Tibial nerve (tissue), 4 donors: ENCODE measurements around the gene SERPINA1. TPM values are rescaled to one million over a fixed set of nuclear protein-coding genes. Genes with fewer than 3 reads are reported as not detected.

ENCODE experiments used
- DNase-seq, 2 donors: peaks; one replicate each; pipeline ENCODE4 v3.0.0-alpha.2; 2019; ENCODE audit warnings: low spot score in 2 of 2
- H3K27ac ChIP-seq, 4 donors: fragments of 200-600 bp; sonication (generic) in 3 of 4; one replicate each; pipeline ENCODE4 v1.5.1; 2017 to 2019; ENCODE audit warnings: mild to moderate bottlenecking in 1 of 4
- H3K27me3 ChIP-seq, 2 donors: fragments of 200-600 bp; sonication (generic) in 1 of 2; one replicate each; pipeline versions ENCODE4 v1.5.1 to v1.6.0; 2017 to 2019
- H3K36me3 ChIP-seq, 3 donors: fragments of 200-600 bp; sonication (generic); one replicate each; pipeline ENCODE4 v1.5.1; 2018 to 2019
- H3K4me1 ChIP-seq, 4 donors: fragments of 200-600 bp; sonication (generic) in 3 of 4; one replicate each; pipeline ENCODE4 v1.5.1; 2017 to 2019
- H3K4me3 ChIP-seq, 4 donors: fragments of 200-600 bp; sonication (generic) in 3 of 4; one replicate each; pipeline ENCODE4 v1.5.1; 2017 to 2019; ENCODE audit warnings: mild to moderate bottlenecking in 1 of 4, moderate library complexity in 1 of 4
- H3K9me3 ChIP-seq, 4 donors: fragments of 200-600 bp; sonication (generic) in 3 of 4; one replicate each; pipeline ENCODE4 v1.5.1; 2017 to 2019
- CTCF ChIP-seq, 5 experiments: fragments of 200-600 bp in 3 of 5; fragments of 450-650 bp in 2 of 5; sonication (generic) in 3 of 5; IDR thresholded peaks; one replicate each; pipeline ENCODE4 v1.5.1; 2016 to 2019; ENCODE audit warnings: antibody characterized with exemption in 5 of 5, mild to moderate bottlenecking in 3 of 5, moderate library complexity in 2 of 5
- EP300 ChIP-seq, 2 donors: sonication (generic); formaldehyde crosslinking; IDR thresholded peaks; one replicate each; pipeline ENCODE4 v1.6.1; 2017; ENCODE audit warnings: antibody characterized with exemption in 2 of 2, mild to moderate bottlenecking in 1 of 2
- POLR2A ChIP-seq, 2 donors: fragments of 450-650 bp; IDR thresholded peaks; one replicate each; pipeline ENCODE4 v1.6.1; 2017; ENCODE audit warnings: antibody characterized with exemption in 2 of 2, mild to moderate bottlenecking in 2 of 2, moderate library complexity in 2 of 2
- WGBS, 2 donors: methylation state at CpG; one replicate each; pipeline ENCODE4 v1.1.5; 2018; 5-methylcytosine and 5-hydroxymethylcytosine counted together
- total RNA-seq, 4 donors: library from RNA; depleted of rRNA; stranded (reverse); fragments of >200 nt; gene quantifications; one replicate each; pipeline ENCODE4 v1.1.0, GENCODE V29; 2016

The SERPINA1 gene
- total RNA-seq, 4 donors from 2014 or later, result 5.7 to 13.9 (median 9.0) TPM

GRCh38 chr14:94330857-94331256, 57.5 kb downstream of the SERPINA1 start:
- 63 to 65% methylated on average over 2 of the region's 2 CpGs for WGBS, 2 donors
- Histone ChIP-seq H3K27ac (no peak overlapping the region), H3K4me1 (no peaks in the 10 kb centered on the region), H3K36me3 (no peaks in the 10 kb centered on the region), H3K4me3 (no peak overlapping the region), H3K9me3 (no peaks in the 10 kb centered on the region), H3K27me3 (no peaks in the 10 kb centered on the region)
- TF ChIP-seq POLR2A (IDR thresholded peaks at IDR 0.05) (no peak), CTCF (IDR thresholded peaks at IDR 0.05) (no peak), EP300 (IDR thresholded peaks at IDR 0.05) (no peak)
- no peak for DNase-seq

- no peak for DNase-seq
- Histone ChIP-seq H3K36me3 (no peaks in the 10 kb centered on the region), H3K9me3 (no peaks in the 10 kb centered on the region), H3K4me1 (no peaks in the 10 kb centered on the region), H3K27me3 (no peaks in the 10 kb centered on the region), H3K4me3 (no peak overlapping the region), H3K27ac (no peak overlapping the region)
- no peak for TF ChIP-seq POLR2A (IDR thresholded peaks at IDR 0.05)
- no peak for TF ChIP-seq CTCF (IDR thresholded peaks at IDR 0.05)
- TF ChIP-seq EP300 (IDR thresholded peaks at IDR 0.05), result no peak
- 77 to 100% methylated on average over 3 of the region's 3 CpGs for WGBS, 2 donors
These were observed 58.0 kb downstream of the SERPINA1 start for GRCh38 chr14:94330432-94330831.

- H3K4me1 ChIP-seq, result no peaks in the 10 kb centered on the region
- H3K4me3 ChIP-seq, result no peak overlapping the region
- H3K36me3 ChIP-seq, result no peaks in the 10 kb centered on the region
- no peaks in the 10 kb centered on the region for H3K27me3 ChIP-seq
- H3K9me3 ChIP-seq, result no peaks in the 10 kb centered on the region
- TF ChIP-seq EP300 (IDR thresholded peaks at IDR 0.05) (no peak), CTCF (IDR thresholded peaks at IDR 0.05) (no peak), POLR2A (IDR thresholded peaks at IDR 0.05) (no peak)
- no peak for DNase-seq
- WGBS, 2 donors, result 88 to 91% methylated on average over 4 of the region's 4 CpGs
- H3K27ac ChIP-seq, result no peak overlapping the region
These were observed 58.5 kb downstream of the SERPINA1 start for GRCh38 chr14:94329857-94330256.

- DNase-seq, result no peak
- Histone ChIP-seq H3K27ac (no peak overlapping the region), H3K4me3 (no peak overlapping the region), H3K27me3 (no peaks in the 10 kb centered on the region), H3K36me3 (no peaks in the 10 kb centered on the region), H3K4me1 (no peaks in the 10 kb centered on the region), H3K9me3 (no peaks in the 10 kb centered on the region)
- TF ChIP-seq POLR2A (IDR thresholded peaks at IDR 0.05) (no peak), CTCF (IDR thresholded peaks at IDR 0.05) (no peak), EP300 (IDR thresholded peaks at IDR 0.05) (no peak)
- WGBS, 2 donors, result 88 to 89% methylated on average over 2 of the region's 2 CpGs
These were observed 60.2 kb downstream of the SERPINA1 start for GRCh38 chr14:94328196-94328595.

Other genes with a start within 250 kb of the SERPINA1 start
- 1 to 10 TPM; 1.2 to 9.0 (median 3.4) TPM for gene PPP4R4, start 214.3 kb downstream of the SERPINA1 start, total RNA-seq
- gene SERPINA10, start 95.3 kb downstream of the SERPINA1 start, total RNA-seq, result not detected
- gene SERPINA6, start 65.3 kb downstream of the SERPINA1 start, total RNA-seq, result under 1 TPM in 1 of 4 donors, not detected in 3; 0.63 TPM
- not detected for gene SERPINA2, start 21.9 kb downstream of the SERPINA1 start, total RNA-seq
- not detected for gene SERPINA11, start 64.2 kb upstream of the SERPINA1 start, total RNA-seq
- not detected for gene SERPINA9, start 87.6 kb upstream of the SERPINA1 start, total RNA-seq
- not detected for gene SERPINA12, start 120.9 kb upstream of the SERPINA1 start, total RNA-seq
- gene SERPINA4, start 172.8 kb upstream of the SERPINA1 start, total RNA-seq, result not detected
- gene SERPINA5, start 192.8 kb upstream of the SERPINA1 start, total RNA-seq, result 10 to 100 TPM in 2 of 4 donors, 1 to 10 TPM in 2; 6.5 to 28.0 (median 10.2) TPM
- gene SERPINA3, start 223.8 kb upstream of the SERPINA1 start, total RNA-seq, result 100 to 1,000 TPM in 2 of 4 donors, 10 to 100 TPM in 2; 85.0 to 339 (median 171) TPM